GM19438 (cell line): ENCODE measurements around the gene ZNF829.

Source experiments
- ATAC-seq: cut with Tn5 transposase; IDR thresholded peaks from one replicate; pipeline ENCODE4 v1.9.1; 2021; ENCODE audit warnings: low read depth; ENCODE audit not compliant: unreplicated experiment

Gene ZNF829

GRCh38 chr19:36915992-36916830 is at the start of gene ZNF829, which contains the start of gene ZNF568:
ZNF829 (minus strand) TSS chr19:36916291; CDS start chr19:36915167, 1,124 bp downstream.
ZNF568 (plus strand) TSS chr19:36916332; CDS start chr19:36922771, 6,439 bp downstream.
- ATAC-seq: peak; percentile 91

GRCh38 chr19:36963280-36963679 is 47.2 kb upstream of the ZNF829 start:
- ATAC-seq: no peak

DNA sequence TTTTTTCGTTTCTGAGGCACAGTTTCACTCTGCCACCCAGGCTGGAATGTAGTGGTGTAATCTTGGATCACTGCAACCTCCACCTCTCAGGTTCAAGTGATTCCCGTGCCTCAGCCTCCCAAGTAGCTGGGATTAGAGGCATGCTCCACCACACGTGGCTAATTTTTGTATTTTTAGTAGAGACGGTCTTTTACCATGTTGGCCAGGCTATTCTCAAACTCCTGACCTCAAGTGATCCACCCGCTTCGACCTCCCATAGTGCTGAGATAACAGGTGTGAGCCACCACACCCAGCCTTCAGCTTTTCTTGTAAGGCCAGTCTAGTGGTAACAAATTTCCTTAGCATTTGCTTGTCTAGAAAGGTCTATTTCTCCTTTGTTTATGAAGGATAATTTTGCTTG is 46.3 kb upstream of the ZNF829 start:
- no peak for ATAC-seq

- ATAC-seq: no peak
These were observed 34.4 kb upstream of the ZNF829 start for GRCh38 chr19:36950335-36951119.

DNA sequence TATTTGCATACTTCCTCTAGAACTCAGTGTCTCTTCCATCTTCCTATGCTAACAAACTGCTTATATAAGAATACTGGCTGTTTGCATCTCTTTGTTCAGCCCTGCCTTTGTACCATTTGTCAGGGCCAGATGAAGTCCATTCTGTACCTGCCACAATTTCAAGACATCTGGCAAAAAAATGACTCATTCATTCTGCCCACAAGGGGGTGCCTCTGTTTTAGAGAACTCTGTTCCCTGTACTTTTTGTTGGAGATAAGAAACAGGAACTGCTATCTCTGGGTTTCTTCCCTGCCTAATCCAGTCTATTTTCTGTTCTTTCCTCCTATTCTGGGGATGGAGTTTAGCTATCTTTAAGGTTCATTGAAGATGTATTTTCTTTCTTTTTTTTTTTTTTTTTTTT is 23.1 kb upstream of the ZNF829 start:
- ATAC-seq: no peak

DNA sequence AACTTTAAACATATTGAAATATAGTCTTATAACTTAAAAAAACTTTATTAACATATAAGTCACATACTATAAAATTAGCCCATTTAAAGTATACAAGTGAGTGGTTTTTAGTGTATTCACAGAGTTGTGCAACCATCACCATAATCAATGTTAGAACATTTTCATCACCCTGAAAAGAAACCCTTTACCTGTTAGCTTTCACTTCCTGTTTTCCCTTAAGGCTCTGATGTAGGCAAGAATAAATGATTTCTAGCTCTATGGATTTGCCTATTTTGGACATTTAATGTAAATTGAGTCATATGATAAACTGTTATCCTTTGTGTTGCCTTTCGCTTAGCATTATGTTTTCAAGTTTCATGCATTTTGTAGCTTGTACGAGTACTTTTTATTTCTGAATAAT is 15.6 kb upstream of the ZNF829 start:
- no peak for ATAC-seq

GRCh38 chr19:36918090-36918489 is 2.0 kb upstream of the ZNF829 start:
- ATAC-seq: no peak

GRCh38 chr19:36916991-36917390 is 900 bp upstream of the ZNF829 start:
- no peak for ATAC-seq

DNA sequence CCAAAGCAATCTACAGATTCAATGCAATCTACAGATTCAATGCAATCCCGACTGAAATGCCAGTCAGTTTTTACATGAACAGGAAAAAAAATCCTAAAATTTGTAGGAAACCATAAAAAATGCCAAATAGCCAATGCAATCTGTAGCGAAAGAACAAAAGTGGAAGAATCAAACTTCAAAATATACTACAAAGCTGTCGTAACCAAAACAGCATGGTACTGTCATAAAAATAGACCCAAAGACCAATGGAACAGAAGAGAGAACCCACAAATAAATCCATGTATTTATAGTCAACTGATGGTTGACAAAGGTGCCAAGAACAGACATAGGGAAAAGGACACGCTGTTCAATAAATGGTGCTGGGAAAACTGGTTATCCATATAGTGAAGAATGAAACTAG is 17.7 kb downstream of the ZNF829 start:
- ATAC-seq: no peak

GRCh38 chr19:36894849-36895383 is 21.2 kb downstream of the ZNF829 start:
- no peak for ATAC-seq

GRCh38 chr19:36891768-36892357 is 24.2 kb downstream of the ZNF829 start:
- no peak for ATAC-seq

DNA sequence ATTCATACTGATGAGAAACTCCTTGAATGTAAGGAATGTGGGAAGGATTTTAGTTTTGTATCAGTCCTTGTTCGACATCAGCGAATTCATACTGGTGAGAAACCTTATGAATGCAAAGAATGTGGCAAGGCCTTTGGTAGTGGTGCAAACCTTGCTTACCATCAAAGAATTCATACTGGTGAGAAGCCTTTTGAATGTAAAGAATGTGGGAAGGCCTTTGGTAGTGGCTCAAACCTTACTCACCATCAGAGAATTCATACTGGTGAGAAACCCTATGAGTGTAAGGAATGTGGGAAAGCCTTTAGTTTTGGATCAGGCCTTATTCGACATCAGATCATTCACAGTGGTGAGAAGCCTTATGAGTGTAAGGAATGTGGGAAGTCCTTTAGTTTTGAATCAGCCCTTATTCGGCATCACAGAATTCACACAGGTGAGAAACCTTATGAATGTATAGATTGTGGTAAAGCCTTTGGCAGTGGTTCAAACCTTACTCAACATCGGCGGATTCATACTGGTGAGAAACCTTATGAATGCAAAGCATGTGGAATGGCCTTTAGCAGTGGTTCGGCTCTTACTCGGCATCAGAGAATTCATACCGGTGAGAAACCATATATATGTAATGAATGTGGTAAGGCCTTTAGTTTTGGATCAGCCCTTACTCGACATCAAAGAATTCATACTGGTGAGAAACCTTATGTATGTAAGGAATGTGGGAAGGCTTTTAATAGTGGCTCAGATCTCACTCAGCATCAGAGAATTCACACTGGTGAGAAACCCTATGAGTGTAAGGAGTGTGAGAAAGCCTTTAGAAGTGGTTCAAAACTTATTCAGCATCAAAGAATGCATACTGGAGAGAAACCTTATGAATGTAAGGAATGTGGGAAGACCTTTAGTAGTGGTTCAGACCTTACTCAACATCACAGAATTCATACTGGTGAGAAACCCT is 38.8 kb downstream of the ZNF829 start:
- ATAC-seq: no peak

DNA sequence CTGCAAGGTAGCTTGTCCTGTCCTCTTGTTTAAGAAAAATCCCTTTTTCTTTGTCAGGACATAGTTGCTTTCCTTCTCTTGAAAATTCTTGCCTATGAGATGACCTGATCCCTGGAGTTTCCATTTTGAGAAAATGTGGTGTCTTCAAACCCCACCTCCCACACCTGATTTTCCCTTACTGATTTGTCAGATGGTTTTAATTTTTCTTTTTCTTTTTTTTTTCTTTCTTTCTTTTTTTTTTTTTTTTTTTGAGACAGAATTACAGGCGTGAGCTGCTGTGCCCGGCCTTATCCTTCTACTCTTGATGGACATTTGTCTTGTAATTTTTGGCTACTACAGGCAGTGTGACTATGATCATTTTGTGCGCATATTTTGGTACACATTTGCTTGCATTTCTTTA is 64.2 kb downstream of the ZNF829 start:
- ATAC-seq: no peak

- ATAC-seq: peak; percentile 72
These were observed 65.3 kb downstream of the ZNF829 start, which contains the start of gene ZNF345 for GRCh38 chr19:36850559-36851442. ZNF345 (plus strand) TSS chr19:36850876; CDS start chr19:36876831, 25,955 bp downstream.

DNA sequence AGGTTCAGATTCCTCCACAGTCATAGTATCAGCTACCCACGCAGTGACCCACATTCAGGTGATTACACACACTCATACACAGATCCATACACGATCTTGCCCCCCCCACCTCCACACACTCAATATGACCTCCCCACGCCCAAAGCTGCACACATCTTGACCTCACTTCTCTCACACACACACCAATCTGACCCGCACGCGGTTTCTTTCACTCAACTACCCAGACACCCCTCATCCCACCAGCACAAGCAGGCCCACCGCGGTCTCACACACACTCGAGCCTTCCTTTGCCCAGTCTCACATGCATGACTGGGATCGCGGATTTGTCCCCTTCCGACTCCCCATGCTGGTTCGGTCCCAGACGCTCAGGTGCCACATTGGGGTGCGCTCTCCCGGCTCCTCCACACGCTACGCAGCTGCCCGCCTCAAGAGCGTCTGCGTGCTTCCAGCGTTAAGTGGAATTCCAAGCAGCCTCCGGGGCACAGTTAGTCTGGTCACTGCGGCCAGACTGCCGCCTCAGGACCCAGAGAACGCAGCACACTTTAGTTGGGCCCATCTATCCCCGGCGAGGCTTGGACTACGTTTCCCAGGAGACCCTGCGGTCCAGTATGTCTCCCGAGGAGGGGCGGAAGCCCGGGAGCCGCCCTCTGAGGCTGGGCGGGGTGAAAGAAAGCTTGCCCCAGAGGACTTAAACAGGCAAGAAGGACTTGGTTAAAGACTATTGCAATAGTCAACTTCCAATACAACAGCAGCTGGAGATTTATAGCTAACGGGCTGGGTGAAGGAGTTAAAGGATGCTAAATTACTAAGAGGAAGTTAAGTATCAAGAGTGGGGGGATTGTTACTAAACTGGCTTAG is 66.2 kb downstream of the ZNF829 start:
- ATAC-seq: peak; percentile 74

DNA sequence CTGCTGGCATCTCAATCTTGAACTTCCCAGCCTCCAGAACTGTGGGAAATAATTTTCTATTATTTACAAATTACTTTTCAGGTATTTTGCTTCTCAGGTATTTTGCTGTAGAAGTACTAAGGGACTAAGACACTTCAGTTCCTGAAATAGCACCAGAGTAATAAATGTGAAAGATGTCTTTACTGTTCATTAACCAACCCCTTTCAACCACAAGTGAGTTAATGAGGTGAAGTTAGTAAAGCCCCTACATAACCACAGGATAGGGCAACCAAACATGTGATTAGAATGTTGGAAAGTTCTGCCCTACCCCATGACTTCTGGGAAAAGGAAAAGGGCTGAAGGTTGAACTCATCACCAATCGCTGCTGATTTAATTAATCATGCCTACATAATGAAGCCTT is 68.1 kb downstream of the ZNF829 start:
- ATAC-seq: no peak

DNA sequence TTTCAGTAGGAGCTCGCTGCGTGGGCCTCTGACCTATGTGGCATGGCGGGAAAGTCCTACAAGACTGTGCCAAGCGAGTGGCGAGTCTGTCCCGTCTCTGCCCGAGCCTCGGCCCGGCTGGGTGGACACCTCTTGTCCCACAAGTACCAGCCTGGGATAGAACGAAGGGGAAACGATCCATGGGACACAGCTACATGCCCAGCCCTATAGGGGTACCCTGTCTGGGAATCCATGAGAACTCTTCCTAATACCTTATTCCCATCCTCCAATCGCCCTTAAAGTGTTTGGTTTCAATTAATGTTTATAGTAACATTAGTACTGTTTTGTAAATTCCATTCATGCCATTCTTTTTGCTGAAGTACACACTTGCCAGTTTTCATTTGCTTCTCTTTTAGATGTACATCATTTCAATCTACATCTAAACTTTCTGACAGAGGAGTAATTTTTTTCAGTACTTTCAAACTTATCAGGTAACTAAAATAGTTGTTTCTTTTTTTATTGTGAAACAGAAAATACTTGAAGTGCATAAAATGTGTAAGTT is 77.2 kb downstream of the ZNF829 start:
- ATAC-seq: no peak
